ENCODE data around the gene GNAT1.
"Not testable (repeated sequence)": the region's sequence is repeated elsewhere in the genome, so short reads cannot be mapped to it uniquely, and the experiment has no call there.

GNAT1 gene

DNA sequence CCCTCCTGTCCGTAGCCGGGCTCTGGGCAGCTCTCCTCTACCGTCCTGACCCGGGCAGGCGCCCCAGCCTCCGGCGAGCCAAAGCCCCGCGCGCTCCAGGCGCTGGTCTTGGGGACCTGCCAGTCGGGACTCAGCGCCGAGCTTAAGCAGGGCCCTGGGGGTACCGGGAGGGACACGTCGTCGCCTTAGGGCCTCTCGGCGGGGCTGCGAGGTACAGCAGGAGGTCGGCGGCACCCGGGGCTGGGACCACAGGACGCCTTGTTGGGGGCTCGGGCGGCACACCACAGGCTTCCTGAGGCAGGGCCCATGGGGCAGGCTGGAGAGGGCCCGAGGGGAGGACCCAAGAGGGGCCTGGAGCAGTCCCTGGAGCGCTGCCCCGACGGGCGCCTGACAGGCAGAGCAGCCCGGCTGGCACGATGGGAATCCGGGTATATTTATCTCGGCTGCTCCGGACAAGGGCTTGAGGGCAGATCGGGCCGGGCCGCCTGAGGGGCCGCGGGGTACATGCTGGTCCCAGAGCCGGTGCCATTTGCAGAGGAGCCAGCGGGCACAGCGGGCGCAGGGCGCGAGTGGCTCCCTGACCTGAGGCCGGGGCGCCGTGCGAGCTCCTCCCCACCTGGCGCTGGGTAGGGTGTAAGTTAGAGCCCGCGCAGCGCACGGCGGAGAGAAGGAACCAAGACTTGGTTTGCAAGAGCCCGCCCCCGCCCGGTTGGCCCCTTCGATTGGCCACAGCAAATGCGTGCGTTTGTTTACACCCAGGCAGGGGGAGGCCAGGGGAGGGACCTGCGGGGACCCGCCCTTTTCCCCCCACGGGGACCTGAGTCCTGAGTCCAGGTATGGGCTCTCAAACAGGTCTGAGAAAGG, 14.2 kb downstream of the GNAT1 start:
- no peak for DNase-seq (ENCODE audit: low read depth in 2 of 2)
- TF ChIP-seq, protein P1, sequence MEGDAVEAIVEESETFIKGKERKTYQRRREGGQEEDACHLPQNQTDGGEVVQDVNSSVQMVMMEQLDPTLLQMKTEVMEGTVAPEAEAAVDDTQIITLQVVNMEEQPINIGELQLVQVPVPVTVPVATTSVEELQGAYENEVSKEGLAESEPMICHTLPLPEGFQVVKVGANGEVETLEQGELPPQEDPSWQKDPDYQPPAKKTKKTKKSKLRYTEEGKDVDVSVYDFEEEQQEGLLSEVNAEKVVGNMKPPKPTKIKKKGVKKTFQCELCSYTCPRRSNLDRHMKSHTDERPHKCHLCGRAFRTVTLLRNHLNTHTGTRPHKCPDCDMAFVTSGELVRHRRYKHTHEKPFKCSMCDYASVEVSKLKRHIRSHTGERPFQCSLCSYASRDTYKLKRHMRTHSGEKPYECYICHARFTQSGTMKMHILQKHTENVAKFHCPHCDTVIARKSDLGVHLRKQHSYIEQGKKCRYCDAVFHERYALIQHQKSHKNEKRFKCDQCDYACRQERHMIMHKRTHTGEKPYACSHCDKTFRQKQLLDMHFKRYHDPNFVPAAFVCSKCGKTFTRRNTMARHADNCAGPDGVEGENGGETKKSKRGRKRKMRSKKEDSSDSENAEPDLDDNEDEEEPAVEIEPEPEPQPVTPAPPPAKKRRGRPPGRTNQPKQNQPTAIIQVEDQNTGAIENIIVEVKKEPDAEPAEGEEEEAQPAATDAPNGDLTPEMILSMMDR (IDR thresholded peaks at IDR 0.05; ENCODE audit: low read depth, low read length): no peak
- H3K4me3 ChIP-seq (replicated peaks in 1 of 2; ENCODE audit: low read depth in 2 of 2, low read length in 2 of 2): peak overlapping the region in 1 of 2 donors; percentile 28

DNA sequence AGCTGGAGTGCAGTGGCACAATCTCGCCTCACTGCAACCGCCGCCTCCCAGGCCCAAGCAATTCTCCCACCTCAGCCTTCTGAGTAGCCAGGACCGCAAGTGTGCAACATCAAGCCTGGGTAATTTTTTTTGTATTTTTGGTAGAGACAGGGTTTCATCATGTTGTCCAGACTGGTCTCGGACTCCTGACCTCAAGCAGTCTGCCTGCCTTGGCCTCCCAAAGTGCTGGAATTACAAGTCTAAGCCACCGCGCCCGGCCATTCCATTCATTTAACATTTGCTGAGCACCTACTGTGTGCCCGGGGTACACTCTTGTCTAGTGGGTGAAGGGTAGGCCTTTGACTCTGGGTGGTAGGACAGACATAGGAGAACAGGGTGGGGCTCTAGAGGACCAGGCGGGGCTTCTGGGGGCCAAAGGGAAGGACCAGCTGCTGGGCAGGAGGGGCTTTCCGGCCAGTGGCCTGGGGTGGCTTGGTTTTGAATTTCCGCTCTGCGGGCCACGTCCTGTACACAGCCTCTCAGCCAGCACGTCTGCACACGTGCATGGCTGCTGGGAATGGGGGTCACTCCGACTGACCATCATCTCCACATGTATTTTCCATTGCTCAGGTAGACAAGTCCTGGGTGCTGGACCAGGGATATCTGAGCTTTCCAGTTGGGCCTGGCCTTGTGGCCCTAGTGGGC, 16.1 kb downstream of the GNAT1 start:
- no peak overlapping the region for H3K4me3 ChIP-seq (replicated peaks in 1 of 2; ENCODE audit: low read depth in 2 of 2, low read length in 2 of 2)
- TF ChIP-seq, protein P1 (IDR thresholded peaks at IDR 0.05; ENCODE audit: low read depth, low read length): no peak
- no peak for DNase-seq (ENCODE audit: low read depth in 2 of 2)

DNA sequence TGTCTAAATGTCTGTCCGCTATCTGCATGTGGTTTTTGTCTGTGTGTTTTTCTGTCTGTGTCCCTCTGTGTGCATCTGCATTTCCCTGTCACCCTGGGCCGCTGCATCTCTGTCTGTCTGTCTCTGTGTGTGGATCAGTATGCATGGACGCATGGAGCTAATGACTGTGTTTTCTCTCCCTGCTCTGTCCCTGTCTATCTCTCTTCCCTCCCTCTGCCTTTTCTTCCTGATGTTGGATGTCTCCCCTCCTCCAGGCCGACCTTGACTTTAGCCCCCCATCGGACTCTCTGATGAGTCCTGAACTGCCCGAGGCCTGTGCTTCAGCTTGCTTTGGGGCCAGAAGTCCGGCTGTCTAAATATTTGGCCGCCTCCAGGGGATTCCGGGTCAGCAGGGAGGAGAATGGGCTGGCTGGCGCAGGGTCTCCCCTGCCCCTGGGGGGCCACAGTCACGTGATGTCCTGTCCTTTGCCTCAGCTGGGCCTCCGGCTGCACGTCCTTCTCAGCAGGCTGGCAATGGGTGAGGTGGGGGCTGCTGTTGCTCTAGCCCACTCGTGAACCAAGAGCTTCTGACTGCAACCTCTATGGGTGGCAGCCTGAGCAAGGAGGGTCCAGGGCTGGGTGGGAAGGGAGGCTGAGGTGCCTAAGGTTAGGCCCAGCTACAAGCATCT, 17.4 kb downstream of the GNAT1 start:
- DNase-seq (ENCODE audit: low read depth in 2 of 2): no peak
- H3K4me3 ChIP-seq (replicated peaks in 1 of 2; ENCODE audit: low read depth in 2 of 2, low read length in 2 of 2): no peak overlapping the region
- TF ChIP-seq, protein P1 (IDR thresholded peaks at IDR 0.05; ENCODE audit: low read depth, low read length): no peak

DNA sequence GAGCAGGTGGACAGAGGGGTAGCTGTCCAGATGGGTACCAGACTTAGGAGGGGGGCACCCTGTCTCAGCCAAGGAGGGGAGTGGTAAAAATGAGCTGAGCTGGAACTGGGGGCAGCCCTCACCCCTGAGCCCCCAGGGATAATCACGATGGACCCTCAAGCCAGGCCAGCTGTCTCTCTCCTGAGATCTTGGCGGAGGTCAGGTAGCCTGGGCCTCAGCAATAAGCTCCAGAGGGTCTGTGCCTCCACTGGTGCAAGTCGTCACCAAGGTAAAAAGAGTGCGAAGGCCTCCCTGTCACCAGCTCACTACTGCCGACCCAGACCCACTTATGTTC, 18.7 kb downstream of the GNAT1 start:
- TF ChIP-seq, protein P1 (IDR thresholded peaks at IDR 0.05; ENCODE audit: low read depth, low read length): no peak

DNA sequence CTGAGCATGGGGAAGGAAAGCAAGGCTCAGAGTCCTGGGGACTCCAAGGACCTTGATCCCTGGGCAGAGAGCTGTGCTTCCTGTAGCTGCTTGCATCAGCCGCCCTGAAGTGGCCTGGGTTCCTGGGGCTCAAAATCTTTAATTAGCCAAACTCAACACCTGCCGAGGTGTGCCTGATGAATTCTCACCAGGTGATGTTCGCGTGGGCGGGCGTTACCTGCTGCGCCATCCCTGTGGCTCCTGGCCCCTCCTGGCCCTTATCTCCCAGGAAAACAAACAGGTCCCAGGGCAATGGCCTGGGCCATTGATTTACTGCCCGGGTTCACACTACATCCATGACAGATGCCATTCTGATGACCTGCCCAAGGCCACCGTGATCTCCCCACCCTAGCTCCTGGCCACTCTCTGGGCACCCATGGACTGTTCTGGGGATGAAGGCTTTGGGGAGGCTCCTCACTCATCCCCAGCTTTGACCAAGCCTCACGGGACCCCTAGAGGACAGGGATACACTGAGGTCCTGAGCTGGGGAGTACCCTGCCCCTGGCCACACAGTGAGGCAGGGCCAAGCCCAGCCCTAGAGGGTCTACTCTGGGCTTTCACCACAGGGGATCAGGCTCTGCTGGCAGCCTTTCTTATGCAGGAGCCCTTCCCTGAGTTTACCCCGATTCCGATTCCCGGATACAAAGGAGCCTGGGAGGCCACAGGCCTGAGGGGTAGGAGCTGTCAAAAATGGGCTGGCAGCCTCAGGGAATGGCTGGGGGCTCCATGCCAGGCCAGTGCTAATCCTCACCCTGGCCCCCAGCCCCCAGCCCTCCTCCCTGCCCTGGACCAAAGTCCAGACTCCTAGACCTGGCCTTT, 19.3 kb downstream of the GNAT1 start:
- TF ChIP-seq, protein P1 (IDR thresholded peaks at IDR 0.05; ENCODE audit: low read depth, low read length): no peak
- no peak for DNase-seq (ENCODE audit: low read depth in 2 of 2)
- no peak overlapping the region for H3K4me3 ChIP-seq (replicated peaks in 1 of 2; ENCODE audit: low read depth in 2 of 2, low read length in 2 of 2)

More for the DNA sequence above, 18.7 kb downstream of the GNAT1 start:
- DNase-seq (ENCODE audit: low read depth in 2 of 2): no peak
- H3K4me3 ChIP-seq (replicated peaks in 1 of 2; ENCODE audit: low read depth in 2 of 2, low read length in 2 of 2): no peak overlapping the region

DNA sequence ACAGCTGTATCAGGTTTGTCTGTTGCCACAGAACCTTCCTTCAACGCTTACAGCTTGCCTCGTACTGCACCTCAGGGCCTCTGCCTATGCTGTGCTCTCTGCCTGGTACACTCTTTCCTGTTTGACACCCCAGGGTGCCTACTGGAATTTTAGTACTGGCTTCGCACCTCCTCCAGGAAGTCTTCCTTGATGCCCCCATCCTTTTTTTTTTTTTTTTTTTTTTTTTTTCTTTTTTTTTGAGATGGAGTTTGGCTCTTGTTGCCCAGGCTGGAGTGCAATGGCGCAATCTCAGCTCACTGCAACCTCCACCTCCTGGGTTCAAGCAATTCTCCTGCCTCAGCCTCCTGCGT, 19.9 kb downstream of the GNAT1 start:
- H3K4me3 ChIP-seq (replicated peaks in 1 of 2; ENCODE audit: low read depth in 2 of 2, low read length in 2 of 2); DNase-seq (ENCODE audit: low read depth in 2 of 2): not testable (repeated sequence)

Data from cardiac fibroblast (primary cell).